ENCODE results near the gene CHSY1.

CHSY1 gene

DNA sequence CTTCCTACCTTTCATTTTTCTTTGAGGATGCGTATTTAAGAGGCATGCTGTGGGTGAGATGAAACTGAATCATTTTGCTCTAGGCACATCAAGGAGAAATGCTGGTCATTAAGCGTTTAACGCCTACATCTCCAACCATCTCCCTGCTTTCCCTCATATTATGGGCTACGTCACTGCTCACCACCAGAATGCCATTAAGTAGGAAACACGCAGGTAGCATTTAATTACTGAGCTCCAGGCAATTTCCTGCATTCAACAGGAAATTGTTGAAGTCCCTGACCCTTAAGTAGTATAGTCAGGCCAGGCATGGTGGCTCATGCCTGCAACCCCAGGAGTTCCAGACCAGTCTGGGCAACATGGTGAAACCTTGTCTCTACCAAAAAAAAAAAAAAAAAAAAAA, 66.1 kb downstream of the CHSY1 start:
- DNase-seq: no peak

DNA sequence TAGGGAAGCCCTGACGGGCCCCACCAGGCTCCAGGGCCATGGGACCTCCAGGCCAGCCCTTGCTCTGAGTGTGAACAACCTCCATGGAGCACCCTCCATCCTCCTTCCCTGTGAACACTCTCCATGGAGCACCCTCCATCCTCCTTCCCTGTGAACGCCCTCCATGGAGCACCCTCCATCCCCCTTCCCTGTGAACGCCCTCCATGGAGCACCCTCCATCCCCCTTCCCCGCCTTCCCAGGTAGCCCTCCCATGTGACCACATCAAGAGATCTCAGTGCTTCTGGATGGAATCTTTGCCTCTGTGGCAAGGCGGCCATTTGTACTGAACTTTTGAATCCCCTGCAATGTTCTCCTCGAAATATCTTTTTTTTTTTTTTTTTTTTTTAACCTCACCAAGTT, 66.5 kb downstream of the CHSY1 start:
- DNase-seq: no peak

DNA sequence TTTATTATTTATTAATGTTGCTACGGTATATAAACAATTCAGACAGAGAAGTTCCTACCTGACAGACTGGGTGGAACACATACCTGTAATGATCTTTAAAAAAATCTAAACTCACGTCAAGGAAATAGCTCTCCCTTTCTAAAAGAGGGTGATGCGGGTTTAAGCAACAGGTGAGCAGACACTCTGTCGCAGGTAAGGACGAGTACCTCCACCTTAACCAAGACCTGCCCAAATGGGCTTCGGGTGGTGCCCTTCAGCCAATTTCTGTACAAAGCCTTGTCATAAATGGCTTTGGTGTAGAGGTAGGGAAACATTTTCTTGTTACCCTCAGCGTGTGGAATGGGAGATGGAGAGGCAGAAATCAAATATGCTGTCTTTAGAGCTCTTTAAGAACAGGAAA, 67.0 kb downstream of the CHSY1 start:
- no peak for DNase-seq

DNA sequence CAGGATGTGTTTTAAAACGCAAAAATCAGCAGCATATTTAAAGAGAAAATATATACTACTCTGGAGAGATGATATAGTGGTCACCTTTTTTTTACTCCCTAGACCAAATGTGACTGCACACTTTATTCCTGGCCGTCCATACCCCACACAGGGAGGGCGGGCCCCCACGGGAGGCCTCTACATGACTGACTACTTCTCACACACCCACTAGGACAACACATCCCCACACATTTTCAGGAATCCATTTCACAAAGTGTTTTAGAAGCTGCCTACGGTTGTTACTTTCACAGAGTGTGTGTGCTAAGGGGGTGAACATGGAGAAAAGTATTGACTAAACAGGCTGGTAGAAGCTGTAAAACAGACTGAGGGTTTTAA, 67.9 kb downstream of the CHSY1 start:
- no peak for DNase-seq

DNA sequence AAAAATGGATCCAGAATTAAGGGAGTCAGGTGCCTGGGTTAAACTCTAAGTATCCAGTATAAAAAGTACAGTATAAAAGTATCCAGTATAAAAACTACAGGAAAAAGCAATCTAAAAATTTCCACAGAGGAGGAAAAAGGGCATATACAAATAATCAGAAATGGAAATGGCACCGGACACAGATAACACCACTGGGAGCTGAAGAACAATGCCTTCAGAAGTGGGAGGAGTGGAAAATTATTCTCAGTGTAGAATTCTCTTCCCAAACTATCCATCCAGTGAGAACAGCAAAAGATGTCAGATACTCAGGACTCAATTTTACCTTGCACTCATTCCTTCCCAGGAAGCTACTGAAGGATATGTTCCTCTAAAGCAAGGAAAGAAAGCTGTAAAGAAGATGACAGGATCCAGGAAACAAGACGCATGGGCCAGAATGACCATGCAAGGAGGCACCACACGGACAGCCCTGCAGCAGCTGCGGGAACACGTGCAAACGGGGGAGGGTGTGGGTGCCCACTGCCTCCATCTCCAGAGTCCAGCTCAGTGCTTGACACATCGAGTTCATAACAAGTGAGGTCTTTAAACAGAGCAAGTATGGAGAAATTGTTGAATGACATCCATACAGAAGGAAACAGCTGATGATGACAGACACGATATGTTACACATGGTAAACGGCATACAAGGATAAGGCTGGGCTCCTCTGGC, 68.5 kb downstream of the CHSY1 start:
- no peak for DNase-seq

DNA sequence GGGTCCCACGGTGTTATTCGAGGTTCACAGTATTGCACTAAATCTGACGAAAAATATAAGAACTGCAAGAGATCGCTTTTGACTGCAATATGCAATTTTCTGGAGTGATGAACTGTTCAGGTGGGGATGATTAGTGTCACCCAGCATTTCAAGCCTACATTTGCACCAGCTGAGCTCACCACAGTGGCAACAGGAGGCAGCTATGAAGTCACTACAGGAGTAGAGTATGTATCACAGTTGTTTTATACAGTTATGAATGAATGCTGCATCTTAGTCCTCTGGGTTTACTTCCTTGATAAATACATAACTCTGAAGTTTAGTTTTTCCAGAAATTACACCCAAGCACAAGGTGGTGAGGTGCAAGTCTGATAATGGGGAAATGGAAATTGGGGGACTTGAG, 69.6 kb downstream of the CHSY1 start:
- no peak for DNase-seq

DNA sequence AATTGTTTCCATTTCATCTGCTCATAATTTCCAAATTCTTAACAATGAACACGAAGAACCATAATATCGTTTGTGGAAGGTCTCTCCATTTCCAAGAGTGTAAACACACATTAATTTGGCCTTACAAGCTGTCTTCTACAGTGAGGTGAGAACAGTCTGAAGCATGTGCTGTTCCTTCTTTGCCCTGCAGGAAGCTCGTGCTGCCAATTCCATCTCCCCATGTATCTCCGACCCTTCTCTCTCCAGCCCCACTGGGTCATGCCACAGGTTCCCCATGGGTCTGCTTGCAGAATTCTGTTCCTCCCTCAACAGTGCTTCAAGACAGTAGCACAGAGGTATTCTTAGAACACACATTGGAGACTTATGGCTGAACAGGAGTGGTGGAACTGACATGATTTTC, 70.5 kb downstream of the CHSY1 start:
- no peak for DNase-seq

DNA sequence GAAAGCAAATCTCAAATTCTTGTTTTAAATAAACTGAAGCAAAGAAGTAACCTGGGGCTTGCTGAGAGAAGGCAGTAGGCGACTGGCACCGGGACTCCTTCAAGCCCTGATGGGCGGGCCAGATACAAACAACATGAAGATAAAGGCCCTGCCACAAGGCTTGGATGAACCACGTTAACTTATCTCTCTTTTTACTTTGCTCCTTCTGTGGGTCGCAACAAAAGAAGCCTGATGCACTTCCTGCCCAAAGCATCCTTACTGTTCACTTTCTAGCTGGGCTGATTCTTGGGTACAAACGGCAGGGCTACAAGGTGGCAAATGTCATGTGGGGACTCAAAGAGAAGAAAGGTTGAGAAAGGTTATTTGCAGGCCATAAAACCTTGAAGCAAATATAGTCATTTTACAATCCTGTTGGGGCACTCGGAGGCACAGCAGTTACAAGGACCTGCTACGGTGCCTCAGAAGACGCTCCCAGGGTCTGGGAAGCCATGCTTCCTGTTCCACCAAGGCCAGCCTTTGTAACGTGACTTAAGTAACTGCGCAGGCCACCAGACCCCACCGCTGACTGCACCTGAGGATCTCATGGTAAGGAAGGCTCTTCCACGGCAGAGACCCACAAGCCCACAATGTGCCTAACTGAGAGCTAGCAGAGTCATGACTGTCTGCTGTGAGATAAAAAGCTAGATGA, 71.1 kb downstream of the CHSY1 start:
- DNase-seq: no peak

DNA sequence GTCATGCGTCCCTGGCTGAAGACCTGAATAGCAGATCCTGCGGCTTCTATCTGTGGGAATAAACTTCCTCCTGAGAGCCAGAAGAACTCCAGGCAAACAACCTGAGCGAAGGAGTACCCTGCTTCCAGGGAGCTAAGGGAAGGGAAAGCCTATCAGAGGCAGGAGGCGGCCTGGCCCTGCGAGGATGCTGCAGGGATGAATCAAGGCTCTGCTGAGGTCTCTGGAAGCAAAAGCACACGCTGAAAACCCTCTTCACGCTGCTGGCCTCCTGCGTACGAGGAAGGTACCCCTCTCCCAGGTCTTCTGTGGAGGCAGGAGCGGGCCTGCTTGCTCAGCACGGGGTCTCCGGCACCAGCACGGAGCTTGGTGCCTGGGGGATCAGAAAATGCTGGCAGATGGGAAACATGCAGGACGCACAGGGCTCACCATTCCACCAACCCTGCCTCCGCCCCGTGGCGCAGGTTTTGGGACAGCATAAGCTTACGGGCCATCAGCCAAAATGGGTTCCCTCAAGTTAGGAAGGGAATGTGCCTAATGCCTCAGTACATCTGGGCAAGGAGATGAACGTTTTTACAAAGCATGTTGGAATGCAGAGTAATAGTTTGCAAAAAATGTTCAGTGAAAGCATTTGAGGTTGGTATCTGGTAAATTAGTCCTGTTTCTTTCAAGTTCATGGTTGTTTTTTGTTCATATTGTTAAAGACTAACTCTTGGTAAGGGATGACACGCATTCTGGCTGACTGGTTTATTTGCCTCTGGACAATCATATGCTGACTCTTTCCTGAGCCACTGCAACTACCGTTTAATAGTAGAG, 72.3 kb downstream of the CHSY1 start:
- DNase-seq: no peak

DNA sequence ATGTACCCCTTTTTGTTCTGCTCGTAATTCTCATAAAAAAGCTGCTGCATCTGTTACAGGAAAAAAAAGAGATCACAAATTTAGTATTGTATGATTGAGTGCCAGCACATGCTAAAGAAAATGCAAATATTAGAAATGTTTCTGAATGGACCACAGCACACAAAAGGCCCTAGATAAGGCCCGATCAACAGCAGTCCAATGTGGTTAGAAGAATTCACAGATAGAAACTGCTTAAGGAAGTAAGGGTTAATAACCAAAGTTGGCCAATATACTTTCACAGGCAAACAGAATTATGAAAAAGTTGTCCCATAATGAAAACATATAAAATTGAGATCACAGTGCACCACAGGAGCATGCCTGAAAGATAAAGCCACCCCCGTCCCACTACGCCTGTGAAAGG, 72.9 kb downstream of the CHSY1 start:
- no peak for DNase-seq

DNA sequence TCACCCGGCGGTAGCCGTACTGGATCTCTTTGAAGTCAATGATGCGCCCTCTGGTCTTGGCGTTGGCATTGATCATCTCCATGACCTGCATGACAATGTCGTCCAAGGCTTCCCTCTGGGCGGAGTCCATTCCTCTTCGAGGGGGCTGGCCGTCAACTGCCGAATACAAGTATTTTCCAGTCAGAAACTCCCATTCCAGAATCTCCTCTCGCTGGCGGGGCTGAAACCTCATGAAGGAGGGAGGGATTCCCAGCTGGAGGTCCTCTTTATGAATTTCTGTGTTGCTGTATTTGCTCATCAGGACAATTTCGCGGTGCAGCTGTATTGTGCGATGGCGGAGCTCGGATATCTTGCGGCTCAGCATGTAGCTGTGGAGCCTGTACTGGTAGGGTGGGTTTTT, 73.4 kb downstream of the CHSY1 start:
- no peak for DNase-seq

DNA sequence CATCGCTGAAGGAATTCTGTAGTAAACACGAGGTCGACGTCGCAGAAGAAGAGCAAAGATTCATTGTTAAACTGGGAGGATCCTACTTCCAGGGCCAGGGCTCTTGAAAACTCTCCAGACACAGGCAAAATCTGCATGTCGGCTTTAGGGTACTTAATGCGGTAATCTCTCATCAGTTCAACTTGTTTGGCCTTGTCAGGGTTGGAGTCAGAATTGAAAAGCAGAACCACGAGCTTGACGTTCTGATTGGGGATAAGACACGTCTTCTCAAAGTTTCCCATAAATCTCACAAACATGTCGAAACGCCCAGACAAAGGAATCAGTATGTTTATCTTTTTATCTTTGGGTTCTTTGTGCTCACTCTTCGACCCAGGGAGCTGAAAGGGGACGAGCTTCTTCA, 74.0 kb downstream of the CHSY1 start:
- no peak for DNase-seq

DNA sequence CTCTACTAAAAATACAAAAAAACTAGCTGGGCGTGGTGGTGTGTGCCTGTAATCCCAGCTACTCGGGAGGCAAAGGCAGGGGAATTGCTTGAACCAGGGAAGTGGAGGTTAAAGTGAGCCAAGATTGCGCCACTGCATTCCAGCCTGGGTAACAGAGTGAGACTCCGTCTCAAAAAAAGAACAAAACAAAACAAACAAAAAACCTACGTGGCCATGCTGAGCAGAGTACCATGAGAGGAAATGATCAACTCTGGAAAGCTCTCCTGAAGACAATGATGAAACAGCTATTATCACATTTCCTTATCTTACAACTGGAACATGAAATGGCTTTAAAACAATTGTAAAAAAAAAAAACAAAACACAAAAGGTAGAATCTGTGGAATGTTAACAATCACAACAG, 75.2 kb downstream of the CHSY1 start:
- DNase-seq: no peak

DNA sequence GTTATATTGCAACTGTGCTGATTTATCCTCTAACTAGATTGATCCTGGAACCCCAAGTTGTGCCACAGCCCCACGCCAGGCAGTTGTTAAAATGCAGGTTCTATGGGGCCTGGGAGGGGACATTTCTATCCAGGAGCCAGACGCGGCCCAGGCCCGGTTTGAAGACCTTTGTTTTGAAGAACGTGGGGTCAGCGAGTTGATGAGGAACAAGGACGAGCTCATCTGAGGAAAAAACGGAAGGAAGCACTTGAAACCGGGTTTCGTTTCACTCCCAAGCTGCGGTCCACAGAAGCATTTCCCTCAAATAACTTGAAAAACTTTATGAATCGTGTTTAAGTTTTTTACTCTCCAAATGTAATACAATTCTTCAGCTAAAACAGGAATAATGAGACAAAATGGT, 76.4 kb downstream of the CHSY1 start:
- no peak for DNase-seq

DNA sequence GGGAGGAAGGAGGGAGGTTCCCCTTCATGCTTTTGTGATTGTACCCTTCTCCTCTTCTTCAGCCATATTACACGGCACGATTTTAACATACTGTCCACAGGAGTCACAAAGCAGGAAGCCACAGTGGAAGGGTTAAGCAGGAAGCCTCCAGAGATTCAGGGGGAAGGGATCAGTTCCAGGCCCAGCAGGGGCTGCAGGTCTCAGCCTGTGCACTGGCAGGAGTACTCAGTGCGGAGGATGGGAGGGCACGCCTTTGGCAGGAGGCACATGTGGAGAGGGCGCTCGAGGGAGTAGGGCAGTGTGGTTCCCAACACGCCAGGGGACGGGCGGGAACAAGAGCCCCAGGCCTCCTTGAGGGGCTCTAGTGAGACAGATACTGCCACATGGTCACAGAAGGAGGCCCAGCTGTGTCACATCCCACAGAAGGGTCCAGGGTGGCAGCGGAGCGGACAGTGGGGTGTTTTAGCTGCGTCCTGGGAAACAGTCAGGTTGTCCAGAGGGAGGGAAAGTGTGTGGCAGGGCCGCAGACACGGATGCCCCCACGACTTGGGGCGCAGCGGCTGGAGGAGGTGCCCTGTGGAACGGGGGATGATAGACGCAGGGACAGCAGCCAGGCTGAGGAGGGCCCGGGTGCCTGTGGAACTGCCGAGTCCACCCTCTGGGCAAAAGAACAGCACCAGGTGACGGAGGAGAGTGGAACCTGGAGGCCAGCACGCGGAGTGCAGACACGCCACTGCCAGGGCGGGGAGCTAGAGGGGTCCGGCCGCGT, 77.5 kb downstream of the CHSY1 start:
- DNase-seq: no peak

DNA sequence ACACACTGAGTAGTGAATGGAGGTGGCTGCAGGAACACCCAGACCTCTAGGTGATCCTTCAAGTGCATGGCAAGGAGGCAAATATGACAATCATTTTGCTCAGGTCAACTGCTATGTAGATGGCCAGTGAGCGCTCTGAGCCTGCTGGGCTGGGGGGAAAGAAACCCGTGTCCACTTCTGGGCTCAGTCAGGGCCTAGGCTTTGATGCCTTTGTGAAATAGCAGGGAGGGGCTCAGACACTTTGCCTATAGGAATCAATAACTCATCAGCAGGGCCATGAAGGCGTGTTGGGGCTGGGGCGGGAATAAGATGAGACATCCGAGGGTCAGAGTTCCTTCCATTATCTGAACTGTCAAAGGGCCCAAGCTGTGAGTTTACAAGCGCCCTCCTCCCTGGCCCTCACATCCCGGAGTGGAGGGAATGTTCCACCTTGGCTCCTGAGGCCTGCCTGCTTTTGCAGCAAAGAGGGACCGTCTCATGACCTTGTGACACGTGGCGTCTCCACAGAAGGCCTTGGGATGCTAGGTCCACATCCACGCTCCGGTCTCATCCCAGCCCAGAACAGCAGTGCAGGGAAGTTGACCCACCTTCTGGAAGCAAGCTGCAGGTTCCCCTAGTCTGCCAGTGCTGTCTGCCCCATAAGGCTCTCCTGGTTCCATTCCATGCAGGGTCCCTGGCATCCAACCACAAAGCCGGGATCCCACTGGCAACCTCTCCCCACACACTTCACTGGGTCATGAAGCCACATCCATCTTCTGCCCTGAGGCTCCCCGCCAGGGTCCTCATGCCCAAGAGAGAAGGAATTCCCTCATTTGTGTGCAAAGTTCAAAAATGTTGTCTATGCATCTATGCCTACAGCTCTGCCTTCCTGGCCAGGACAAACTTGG, 78.4 kb downstream of the CHSY1 start:
- no peak for DNase-seq

DNA sequence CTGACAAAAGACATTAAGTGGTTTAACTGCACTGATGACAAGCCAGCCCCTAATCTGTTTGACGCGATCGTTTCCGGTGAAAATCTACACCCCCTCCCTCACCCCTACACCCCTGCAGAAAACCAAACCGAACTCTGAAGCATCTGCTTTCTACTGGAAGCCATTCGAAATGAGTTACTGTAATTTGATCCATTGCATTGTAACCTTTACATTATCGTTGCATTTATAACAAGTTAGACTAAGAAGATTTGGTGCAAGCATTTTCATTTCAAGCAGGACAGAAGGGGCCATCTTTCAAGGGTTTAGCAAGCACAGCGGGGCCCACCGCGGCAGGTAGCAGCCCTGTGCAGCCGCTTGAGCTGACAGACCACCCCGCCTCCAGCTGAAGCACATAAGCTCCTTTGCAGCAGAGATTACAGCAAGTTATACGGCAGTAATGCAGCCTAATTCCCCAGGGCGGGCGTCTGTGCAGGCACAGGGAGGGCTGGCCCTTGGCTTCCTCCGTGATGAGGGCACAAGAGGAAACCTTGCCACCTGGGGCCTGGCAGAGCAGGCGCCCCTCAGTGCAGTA, 79.3 kb downstream of the CHSY1 start:
- no peak for DNase-seq

DNA sequence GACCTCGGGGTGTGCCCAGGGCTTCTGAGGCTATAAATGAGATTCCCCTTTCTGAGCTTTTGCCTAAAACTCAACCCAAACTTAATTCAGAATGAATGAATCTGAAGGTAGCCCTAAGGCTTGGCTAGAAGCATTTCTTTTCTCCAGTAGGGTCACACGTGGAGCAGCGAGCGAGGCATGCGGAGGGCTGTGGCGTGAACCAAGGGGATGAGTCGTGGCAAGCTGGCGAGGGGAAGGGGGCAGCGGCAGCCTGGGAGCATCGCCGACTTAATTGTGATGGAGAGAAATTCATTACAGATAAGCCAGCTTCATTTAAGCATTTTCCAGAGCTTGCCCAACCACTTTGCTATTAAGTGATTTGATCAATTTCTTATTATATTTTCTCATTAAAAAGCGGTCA, 79.9 kb downstream of the CHSY1 start:
- DNase-seq: no peak

DNA sequence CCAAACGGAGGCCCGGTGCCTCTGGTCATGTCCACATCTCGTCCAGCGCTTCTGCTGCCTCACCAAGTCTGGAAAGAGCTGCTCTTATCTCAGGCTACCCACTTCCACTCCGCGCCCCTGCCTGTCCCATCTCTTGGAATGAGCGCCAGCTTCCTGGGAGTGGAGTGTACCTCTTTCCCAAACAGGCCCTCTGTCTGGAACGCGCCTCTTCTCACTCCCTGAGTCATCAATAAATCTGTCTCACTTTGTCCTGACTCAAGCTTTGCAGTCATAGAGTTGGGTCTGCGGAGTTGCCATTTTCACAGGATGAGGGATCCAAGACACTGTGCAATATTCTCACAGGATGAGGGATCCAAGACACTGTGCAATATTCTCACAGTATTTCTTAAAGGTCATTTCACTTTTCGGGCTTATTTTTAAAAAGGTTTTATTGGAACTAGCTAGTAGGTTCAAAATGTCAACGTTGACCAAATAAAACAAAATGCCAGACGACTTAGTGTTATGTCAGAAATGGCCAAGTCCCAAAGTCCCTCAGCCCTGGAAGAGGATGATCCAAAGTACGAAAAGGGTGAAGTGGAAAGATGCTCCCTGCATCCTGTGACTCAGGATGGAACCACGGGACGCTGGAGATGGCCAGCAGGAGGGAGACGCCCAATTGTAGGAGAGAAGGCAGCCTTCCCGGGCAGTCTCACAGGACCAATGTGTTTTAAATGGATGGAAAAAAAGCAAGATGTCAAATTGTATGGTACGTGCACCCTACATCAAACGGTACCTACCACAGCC, 81.1 kb downstream of the CHSY1 start:
- no peak for DNase-seq

DNA sequence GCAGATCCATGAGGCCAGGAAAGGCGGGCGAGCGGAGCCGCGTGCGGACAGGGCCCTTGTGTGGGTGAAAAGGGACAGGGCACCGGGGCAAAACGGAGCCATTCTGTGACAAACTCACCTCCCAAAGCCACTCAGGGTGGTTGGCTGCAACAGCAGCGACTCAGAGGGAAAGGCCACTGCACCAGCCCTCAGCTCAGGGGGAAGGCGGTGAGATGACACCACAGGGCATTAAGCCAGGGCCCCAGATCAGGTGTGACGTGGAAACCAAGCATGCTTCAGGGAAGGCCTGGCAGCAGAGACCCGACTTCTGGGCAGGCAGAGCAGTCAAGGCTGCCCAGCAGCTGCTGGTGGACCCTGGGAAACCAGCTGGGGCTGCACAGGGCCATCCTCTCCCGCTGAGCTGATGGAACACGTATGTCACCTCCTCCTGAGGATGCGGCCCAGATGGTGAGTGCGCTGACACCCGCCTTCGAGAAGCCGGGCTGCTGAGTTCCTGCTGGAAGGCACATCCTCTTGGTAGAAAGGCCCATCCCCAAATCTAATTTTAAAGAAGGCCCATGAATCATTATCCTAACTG, 82.3 kb downstream of the CHSY1 start:
- no peak for DNase-seq

Measured in NCI-H1092 (cell line).